GM19239 (cell line): Measurements from ENCODE around the gene NR2E3.

Experiments used
- DNase-seq: peaks from one replicate; pipeline ENCODE4 v3.0.0; 2011; ENCODE audit warnings: low spot score; ENCODE audit not compliant: insufficient read length
- FAIRE-seq: peaks from 2 replicates; lab custom pipeline; 2011; peaks lifted over from hg19 to GRCh38; lab: Jason Lieb, UNC

The NR2E3 gene

DNA sequence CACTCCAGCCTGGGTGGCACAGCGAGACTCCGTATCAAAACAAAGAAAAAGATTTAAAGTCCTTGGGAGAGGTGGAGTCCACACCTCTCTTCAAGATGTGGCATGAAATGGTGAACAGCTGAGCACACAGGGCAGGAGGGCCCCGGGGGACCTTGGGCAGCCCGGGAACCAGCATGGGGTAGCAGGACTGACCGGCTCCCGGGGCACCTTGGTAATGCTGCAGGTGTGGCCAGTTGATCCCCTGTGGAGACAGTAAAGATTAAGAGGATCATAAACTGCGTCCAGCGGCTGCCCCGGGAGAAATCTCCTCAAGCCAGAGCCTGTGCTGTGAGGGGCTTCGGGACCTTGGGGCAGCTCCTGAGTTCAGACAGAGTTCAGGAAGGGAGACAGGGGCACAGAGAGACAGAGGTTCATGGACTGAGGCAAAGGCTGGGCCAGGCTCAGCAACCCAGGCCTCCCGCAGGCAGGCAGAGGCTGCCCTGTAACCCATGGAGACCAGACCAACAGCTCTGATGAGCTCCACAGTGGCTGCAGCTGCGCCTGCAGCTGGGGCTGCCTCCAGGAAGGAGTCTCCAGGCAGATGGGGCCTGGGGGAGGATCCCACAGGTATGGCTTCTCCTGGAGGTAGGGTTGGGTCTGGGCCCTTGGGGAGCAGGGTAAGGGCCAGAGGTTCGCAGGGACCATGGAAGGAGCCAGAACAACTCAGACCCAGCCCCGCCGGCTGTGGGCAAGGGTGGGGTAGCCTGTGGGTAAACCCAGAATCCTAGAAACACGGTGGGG lies at the start of gene NR2E3:
Gene NR2E3, plus strand, starts transcription at position 299 of the 780 bp plus-strand sequence. Its CDS starts 190 bp downstream, at position 489.
- DNase-seq, result no peak
- FAIRE-seq, result no peak

DNA sequence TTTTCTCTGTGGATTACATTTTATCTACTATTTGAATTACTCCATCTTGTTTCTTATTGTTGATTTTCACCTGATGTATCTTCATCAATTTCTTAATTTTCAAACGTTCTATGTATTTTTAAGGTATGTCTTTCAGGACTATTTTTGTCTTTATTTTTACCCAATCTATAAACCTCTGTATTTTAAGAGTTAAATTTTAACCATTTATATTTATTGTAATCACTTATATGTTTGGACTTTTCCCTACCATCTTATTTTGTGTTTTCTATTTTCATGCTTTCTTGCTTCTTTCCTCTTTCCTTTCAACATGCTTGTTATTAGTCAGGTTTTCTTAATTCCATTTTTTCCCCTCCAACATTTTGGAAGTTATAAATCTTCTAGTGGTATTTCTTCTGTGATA lies 49.5 kb upstream of the NR2E3 start:
- FAIRE-seq (no peak), DNase-seq (no peak)

DNA sequence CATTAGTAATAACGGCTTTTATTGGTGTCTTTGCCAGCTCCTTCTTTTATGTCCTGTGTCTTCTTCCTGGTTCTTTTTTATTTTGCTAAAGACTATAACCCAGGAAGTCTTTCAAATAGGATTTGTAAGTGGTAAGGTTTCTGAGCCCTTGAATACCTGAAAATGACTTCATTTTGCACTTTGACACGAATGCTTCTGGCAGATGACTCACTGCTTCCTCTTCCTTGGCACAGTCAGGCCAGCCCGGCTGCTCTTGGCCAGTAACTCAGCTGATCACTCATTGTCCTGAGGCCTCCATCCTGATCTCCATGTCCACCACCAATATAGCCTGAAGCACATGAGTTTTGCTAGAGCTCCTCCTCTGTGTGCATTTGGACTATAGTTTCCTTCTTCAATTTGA lies 48.7 kb upstream of the NR2E3 start:
- DNase-seq, result no peak
- FAIRE-seq, result no peak

DNA sequence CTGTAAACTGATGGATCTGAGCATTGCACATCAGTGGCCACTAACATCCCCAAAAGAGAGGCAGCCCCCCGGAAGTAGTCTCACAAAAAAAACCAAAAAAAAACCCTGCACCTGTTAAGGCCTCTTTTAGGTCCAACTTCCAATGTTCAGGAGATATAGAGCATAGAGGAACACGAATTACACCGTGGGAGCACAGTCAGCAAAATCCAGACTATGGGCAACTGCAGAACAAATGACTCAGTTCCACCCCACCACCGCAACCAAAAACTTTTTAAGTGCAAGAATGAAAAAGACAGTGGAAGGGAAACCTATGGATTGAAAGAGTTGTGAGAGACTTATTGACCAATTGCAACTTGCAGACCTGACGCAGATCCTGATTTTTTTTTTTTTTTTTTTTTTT lies 42.2 kb upstream of the NR2E3 start:
- no peak for DNase-seq
- FAIRE-seq, result no peak

DNA sequence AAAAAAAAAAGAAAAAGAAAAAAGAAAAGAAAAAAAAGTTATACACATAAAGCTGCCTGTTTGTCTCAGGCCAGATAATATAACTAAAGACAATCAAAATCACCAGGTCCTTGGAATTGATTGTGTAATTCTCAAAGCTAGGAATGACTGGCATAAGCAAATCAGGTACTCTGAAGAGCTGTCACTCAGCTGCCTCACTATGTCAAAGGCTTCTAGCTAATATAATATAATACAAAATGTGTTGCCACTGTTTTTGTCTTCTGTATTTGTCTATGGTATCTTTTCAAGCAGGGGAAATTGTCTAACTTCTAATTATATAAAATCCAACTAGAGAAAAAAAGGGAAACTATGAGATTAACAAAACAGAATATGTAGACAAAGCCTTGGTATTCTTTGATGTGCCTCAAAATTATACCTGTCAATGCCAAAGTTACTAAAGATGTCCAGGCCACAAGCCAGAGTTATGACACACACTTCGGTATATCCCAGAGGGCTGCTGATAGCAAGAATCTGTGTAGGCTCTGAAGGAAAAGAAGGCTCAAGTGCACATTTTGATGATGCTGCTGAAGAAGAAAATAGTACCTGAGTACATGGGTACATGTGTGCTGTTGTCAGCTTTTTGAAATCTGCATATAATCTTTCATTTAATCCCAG lies 37.0 kb upstream of the NR2E3 start:
- no peak for FAIRE-seq
- no peak for DNase-seq

DNA sequence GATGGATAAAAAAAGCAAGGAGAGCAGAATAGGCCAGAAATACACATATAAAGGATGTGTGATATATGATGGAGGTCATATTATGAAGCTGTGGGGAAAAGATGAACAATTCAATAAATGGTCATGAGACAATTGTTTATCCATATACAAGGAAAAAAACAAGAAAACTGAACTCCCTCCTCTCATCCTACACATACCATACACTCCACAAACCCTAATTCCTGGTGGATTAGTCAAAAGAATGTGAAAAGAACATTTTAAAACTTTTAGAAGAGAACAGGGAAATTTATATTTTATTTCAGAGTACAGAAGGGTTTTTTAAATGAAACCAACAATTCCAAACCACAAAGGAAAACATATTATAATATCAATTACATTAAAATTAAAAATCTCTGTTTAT lies 34.5 kb upstream of the NR2E3 start:
- no peak for FAIRE-seq
- no peak for DNase-seq

DNA sequence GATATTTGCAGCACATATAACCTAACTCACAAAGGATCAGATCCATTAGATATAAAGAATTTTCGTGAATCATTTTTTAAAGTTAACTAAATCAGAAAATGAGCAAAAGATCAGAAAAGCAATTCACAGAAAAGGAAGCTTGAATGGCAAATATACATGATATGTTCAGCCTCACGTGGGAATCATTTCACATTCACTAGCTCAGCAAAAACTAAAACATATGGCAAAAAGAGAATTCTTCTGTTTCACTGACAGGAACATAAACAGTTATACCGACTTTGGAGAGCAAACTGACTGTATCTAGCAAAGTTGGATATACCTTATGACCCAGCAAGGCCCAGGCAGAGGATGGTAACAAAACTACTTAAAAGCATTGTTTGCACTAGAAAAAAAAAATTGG lies 34.0 kb upstream of the NR2E3 start:
- FAIRE-seq (no peak), DNase-seq (no peak)

DNA sequence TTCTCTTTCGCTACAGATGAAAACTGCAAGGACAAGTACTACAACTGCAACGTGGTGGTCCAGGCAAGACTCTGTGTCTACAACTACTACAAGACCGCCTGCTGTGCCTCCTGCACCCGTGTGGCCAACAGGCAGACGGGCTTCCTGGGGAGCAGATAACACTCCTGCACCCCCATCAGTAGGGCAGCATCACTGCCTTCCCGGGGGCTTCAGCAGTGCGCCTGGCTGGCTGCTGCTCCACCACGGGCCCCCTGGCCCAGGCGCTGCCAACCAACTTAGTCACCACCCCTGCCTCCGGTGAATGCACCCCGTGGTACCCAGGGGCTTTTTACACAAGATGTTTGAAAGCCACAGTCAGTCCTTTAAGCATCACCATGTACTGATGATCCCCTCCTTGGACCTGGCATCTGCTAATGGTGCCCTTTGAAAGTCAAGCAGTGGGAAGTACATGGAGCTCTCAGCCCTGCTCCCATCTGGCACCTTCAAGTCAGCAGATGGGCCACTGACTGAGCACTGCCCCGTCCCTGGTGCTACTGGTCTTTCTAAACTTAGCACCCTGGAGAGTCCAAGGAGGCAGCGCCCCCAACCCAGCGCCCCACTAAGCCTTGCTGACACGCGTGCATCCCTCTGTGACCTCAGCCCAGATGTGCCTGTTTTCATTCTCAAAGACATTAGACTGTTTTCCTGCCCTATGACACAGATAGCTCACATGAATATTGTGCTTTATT lies 33.0 kb upstream of the NR2E3 start:
- DNase-seq (no peak), FAIRE-seq (no peak)

DNA sequence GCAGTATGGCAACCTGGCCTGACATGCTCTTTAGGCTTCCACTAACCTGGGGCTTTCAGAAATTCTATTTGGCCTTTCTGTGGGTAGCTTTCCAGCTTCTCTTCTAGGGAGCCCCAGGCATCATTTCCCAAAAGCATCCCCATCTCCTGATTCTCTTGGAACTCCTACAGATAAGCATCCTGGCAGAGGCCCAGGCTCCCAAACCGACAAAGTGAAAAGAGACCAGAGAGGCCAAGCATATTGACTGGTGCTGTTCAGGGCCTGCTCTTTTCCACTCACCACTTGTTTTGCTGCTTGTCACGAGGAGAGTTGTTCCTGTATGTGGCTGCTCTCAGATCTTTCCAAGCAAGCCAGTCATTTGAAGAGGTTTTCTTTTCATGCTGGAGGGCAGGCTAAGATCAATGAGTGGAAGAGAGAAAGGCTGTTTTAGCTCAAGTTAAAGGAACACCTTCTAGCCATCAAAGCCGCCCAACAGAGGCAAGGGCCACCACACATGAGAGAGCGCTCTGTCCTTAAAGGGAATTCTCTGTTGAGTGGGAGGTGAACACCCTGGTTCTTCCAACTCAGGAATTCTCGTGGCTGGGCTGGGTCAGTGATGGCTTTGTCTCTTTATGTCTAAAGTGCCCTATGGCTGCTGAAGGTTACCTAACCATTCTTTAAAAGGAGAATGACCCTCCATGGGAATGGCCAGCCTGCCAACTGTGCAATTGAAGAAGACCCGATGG lies 31.1 kb upstream of the NR2E3 start:
- DNase-seq (no peak), FAIRE-seq (no peak)

DNA sequence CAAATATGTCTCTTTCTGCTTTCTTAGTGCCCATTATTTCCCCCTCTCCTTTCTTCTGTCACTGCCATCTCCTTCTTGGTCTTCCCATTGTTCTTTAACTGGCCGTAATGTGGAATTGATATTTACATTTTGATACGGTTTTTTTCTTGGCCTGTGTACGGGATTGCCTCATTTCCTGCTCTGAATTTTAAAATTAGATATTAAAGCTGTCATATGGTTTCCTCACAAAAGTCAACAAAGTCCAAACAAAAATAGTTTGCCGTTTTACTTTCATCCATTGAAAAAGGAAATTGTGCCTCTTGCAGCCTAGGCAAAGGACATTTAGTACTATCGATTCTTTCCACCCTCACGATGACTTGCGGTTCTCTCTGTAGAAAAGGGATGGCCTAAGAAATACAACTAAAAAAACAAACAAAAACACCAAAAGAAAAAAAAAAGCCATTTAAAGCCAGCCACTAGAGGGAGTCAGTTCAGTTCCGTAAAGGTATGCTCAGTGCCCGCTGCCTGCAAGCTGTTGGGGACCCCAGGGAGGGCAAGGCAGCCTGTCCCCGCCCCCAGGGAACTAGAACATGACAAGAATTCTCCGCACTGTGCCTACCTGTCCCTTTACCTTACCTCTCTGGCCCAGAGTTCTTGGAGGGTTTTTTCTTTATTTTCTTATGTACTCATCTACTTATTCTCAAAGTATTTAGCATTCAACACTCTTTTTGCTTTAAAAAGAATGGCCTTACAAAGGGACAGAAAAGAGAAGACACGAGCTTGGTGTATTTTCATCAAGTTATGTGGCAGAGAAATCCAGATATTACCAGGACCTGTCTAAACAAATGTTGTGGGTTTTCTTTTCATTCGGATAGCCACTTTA lies 30.0 kb upstream of the NR2E3 start:
- DNase-seq, result peak; percentile 62
- peak; percentile 70 for FAIRE-seq

DNA sequence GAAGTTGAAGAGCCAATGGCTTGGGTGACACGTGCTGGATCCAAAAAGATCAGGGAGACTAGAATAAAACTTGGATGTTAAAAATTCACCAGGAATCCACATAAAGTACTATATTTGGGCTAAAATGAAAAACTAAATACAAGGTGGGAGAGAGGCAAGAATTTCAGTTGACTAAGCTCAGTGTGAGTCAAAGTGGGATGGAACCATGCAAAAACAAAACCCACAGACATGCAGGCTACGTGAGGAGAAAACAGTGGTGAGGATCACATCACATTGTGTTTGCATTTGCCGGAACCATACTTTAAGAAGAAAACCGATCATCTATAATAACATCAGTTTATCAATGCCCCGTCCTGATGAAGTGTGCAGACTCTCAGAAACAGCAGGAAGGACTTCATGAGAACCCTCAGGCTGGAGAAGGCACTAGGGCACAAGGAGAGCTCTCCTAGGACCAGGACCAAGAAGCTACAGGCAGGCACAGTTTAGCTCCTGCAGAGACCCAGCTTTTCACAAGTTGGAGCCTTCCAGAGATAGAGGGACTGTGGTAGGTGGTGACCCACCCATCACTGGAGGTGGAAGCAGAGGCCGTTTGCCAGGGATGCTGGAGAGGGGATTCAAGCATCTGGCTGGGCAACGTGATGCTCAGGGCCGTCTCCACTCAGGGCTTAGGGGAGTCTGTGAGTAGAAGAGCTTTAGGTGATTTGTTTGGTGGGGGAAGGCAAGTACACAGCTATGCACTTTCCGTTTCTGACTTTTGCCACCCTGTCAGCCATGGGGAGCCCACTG lies 29.0 kb upstream of the NR2E3 start:
- no peak for DNase-seq
- no peak for FAIRE-seq

DNA sequence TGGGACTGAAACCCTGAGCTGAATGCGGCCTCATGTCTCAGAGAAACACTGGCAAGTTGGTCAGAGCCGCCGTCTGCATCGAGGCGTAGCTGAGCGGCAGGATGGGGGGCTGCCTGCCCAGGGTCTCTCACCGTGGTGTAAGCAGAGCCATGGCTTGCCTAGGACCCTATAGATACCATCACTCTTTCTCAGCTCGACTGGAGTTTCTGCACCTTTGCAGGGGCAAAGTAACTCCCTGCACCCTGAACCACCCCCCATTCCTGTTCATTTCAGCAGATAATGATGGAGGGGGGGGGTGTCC lies 28.4 kb upstream of the NR2E3 start:
- FAIRE-seq, result no peak
- no peak for DNase-seq

DNA sequence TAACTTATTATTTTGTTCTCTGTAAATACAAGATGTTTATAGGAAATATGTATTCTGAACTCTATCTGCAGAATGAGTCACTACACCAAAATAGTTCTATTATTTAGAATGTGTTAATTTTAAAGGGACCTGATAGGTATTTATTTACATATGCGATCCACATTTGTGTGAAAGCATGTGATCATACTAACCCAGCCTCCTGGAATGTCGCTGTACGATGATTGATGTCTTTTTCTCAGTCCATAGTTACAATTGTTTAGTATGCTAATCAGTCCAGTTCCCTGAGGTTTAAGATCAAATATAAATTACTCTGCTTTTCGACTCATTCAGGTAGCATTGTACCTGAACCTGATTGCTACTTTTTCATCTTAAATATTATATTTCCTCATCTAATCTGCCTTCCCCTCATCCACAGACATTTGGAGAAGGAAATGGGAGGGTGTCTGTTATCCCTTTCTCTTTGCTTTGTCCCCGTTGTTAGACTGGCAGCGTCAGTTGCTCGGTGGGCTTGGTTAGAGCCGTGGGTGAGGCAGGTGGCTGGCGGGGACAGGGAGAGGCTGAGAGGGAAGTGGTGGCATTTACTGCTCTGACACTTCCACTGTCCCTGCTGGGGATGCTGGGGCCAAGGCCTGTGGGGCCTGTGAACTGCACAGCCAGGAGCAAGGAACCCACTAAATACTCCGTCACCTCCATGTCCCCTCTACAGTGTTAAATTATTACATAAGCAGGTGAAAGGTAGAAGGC lies 27.8 kb upstream of the NR2E3 start:
- no peak for FAIRE-seq
- no peak for DNase-seq

DNA sequence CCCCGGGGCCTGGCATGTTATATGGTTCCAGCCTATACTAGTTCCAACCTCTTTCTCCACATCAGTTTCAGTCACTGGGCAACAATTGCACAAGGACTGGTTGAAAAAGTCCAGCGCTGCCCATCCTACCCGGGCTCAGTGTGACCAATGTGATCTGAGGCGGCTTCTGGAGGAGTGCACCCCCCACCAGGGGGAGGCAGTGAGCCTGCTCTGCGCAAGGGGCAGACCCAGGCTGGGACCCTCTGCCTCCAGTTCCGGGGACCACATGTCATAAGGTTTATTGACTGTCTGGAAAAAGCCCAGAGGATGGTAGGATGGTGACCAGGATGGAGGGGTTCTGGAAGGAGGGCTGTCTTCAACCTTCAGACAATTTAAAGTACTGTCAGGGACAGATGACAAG lies 25.6 kb upstream of the NR2E3 start:
- FAIRE-seq (no peak), DNase-seq (no peak)

DNA sequence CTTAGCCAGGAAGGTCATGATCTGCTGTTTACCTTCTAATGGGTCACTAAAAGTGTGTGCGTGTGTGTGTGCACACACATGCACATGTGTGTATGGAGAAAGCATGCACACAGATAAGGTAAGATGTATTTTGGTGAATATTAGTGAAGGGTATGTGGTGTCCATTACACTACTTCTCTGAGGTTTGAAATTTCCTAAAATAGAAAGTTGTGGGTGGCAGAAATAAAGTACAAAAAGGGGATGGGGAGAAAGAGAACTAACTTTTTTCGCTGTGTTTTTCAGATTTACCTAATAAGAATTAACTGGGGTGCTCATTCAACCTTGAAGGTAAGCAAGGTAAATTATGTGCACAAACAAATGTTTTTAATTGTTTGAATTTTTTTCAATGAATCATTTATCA lies 24.4 kb upstream of the NR2E3 start:
- DNase-seq, result no peak
- no peak for FAIRE-seq

DNA sequence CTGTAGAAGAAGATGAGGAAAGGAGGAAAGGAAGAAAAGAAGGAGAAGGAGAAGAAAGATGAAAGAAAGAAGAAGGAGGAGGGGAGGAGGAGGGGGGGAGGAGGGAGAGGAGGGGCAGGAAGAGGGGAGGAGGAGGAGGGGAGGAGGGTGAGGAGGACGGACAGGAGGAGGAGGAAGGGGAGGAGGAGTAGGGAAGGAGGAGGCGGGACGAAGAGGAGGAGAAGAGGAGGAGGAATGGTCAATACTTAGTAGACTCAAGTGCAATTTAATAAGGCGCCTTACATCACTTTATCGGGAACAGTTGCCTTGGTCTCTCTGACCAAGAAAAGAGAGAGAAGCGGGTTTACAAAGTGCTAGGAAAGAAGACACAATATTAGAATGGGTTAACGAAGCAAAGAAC lies 23.7 kb upstream of the NR2E3 start:
- DNase-seq, result no peak
- no peak for FAIRE-seq

DNA sequence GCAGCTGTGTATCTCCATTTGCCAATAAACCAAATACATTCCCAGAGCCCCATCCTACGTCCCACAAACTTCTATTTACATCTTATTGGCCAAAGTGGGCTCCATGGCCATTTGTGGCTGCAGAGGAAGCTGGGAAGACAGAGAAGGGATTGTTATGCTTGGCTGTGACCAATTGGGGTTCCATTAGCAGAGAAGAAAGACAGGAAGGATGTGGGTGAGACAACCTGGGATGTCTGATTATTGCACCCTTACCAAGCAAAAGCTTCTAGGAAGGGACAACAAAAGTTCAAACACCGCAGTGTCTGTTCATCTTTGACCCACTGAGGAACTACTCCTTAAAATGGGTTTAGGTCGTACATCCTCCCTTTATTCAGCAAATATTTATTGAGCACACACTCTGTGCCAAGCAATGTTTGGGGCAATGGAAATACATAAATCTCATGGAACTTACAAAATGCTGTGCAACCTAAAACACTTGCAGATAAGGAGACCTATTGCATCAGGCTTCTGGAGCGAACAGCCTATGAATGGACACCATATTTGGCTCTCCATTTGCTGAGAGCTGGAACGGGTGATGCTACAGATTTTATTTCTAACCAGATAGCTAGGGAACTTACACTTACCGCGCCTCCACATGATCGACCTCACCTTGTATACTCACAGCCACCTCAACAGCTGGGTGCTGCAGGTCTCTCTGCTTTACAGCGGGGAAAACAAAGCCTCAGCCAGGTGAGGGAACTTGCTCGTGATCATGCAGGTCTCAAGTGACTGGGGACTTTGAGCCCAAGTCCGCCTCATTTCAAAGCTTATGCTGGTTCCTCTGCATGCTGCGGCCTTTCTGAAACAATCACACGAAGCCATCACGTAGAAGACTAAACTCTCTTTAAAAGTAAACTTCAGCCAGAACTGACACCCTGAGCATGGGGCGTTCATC lies 21.4 kb upstream of the NR2E3 start:
- no peak for FAIRE-seq
- DNase-seq, result no peak
